LNCaP clone FGC (cell line): Measurements from ENCODE around the gene HSF2.
A peak's percentile ranks its signal among the peaks of the same experiment; 100 is the strongest.

Experiments
- DNase-seq: peaks from one replicate; pipeline ENCODE4 v3.0.0-alpha.2; 2011; ENCODE audit warnings: low read depth
- H3K4me3 ChIP-seq: 2 replicates; pipeline ENCODE4 v1.5.1; 2011; ENCODE audit warnings: mild to moderate bottlenecking, low read depth, low read length, control low read depth
- TF ChIP-seq, protein P1 (sequence below): IDR thresholded peaks from 2 replicates; pipeline ENCODE4 v1.5.1; 2012; ENCODE audit warnings: mild to moderate bottlenecking; ENCODE audit not compliant: control insufficient read depth, insufficient read depth; ENCODE audit errors: extremely low read depth

The HSF2 gene

DNA sequence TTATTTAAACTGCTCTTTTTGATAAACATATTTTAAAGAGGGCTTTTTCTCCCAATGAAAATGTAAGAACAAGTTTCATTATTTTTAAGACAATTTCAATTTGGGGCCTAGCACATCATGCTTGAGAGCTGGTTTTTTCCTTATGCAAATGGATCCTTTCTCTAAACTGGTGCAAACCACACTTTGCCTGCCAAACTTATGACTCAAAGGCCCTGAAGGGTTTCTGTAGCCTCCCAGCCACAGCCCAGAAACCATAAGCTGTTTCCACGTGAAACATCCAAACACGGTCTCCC lies 451 bp upstream of the HSF2 start:
- TF ChIP-seq, protein P1, sequence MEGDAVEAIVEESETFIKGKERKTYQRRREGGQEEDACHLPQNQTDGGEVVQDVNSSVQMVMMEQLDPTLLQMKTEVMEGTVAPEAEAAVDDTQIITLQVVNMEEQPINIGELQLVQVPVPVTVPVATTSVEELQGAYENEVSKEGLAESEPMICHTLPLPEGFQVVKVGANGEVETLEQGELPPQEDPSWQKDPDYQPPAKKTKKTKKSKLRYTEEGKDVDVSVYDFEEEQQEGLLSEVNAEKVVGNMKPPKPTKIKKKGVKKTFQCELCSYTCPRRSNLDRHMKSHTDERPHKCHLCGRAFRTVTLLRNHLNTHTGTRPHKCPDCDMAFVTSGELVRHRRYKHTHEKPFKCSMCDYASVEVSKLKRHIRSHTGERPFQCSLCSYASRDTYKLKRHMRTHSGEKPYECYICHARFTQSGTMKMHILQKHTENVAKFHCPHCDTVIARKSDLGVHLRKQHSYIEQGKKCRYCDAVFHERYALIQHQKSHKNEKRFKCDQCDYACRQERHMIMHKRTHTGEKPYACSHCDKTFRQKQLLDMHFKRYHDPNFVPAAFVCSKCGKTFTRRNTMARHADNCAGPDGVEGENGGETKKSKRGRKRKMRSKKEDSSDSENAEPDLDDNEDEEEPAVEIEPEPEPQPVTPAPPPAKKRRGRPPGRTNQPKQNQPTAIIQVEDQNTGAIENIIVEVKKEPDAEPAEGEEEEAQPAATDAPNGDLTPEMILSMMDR, result no peak
- peak overlapping the region; percentile 19 for H3K4me3 ChIP-seq
- DNase-seq, result no peak

- H3K4me3 ChIP-seq, result peak overlapping the region; percentile 91
- TF ChIP-seq, protein P1, result no peak
- no peak for DNase-seq
These were observed 634 bp downstream of the HSF2 start for GRCh38 chr6:122400121-122400450.

DNA sequence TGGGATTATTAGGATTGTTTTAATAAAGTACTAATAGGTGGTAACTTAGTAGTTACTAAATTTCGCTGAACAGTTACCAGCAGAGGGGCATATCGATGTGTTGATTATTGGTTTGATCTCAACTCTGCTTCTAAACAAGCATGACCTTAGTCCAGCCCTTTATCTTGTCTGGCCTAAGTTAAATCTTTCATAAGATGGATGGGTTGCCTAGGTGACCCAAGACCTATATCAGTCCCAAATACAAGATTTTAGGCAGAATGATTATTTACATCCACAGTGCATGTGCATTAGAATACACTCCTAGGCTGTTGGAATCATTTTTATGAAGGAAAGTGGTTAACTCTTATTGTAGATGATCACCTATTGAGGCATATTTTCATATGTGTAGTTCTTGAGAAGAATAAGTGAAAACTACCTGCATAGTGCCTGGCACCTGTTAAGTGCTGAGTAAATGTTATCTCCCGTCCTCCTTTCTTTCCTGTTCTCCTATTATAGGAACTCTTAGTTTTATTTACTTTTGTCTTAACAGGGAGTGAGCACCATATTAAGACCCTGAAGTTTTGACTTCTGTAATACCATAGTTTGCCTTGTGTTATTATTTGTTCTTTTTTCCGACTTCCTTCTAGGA lies 1.1 kb downstream of the HSF2 start:
- TF ChIP-seq, protein P1, result no peak
- DNase-seq, result no peak
- H3K4me3 ChIP-seq, result peak overlapping the region; percentile 91

GRCh38 chr6:122401104-122401503 lies 1.7 kb downstream of the HSF2 start:
- DNase-seq, result no peak
- H3K4me3 ChIP-seq, result no peak overlapping the region
- TF ChIP-seq, protein P1, result no peak

GRCh38 chr6:122404444-122404843 lies 5.0 kb downstream of the HSF2 start:
- DNase-seq, result no peak
- TF ChIP-seq, protein P1, result no peak
- H3K4me3 ChIP-seq, result no peak overlapping the region

GRCh38 chr6:122405417-122405816 lies 6.0 kb downstream of the HSF2 start:
- H3K4me3 ChIP-seq, result no peak overlapping the region
- DNase-seq, result no peak
- TF ChIP-seq, protein P1, result no peak

- TF ChIP-seq, protein P1, result no peak
- H3K4me3 ChIP-seq, result no peak overlapping the region
- no peak for DNase-seq
These were observed 6.7 kb downstream of the HSF2 start for GRCh38 chr6:122406187-122406586.
